ENCODE measurements around the gene ZNF552.

Gene ZNF552

GRCh38 chr19:57771417-57771816, 43.3 kb downstream of the ZNF552 start:
- no peak for DNase-seq

DNA sequence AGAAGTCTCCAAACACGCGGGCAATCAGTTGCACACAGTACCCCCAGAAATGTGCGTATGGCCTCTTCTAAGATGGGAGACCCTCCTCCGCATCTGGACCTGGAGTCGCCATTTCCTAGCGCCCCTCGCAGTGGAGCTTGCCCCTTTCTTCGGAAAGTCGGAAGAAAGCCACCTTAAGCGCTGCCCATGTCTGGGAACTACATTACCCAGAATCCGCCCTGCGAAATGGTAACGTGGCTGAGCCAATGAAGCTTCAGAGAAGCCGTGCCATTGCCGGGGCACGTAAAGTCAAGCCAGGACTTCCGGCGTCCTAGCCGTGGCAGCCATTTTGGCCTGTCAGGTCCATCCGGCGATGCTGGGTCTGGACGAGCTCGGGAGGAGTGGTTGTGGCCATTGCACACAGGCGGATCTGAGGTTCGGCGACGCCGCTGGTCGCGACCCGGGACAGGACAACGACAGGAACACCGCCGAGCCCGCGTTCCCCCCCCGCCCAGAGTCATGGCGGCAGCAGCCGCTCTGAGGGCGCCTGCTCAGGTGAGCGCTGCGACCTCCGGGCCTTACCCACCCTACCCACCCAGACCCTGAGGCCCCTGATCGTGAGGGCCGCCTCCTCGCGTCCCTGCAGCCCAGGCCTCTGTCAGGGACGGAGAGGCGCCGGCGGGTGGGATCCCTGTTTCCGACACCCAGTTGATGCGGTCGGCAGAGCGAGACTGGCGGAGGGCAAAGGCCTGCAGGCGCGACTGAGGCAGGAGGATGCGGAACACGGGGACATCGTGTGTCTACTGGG, 45.2 kb downstream of the ZNF552 start, which contains the start of gene ZNF586:
ZNF586 (plus strand) TSS at position 332 of the 787 bp plus-strand sequence; CDS start at position 499, 167 bp downstream.
- peak; percentile 85 for DNase-seq

- no peak for DNase-seq
These were observed 55.6 kb downstream of the ZNF552 start for GRCh38 chr19:57759096-57759495.

GRCh38 chr19:57757941-57758340, 56.8 kb downstream of the ZNF552 start:
- DNase-seq, result no peak

Measured in stimulated activated naive CD4-positive, alpha-beta T cell treated with Interleukin-2 at 50 U/mL for 16 hours (primary cell).